Stimulated activated CD4-positive, alpha-beta T cell treated with anti-CD3 and anti-CD28 coated beads, Interleukin-12 subunit alpha, Interleukin-12 subunit beta, amount 100 ng/mL, for 24 hours (primary cell): ENCODE measurements around the gene CLIC2.

Experiments used
- DNase-seq, 2 experiments: peaks; one replicate each; pipeline ENCODE4 v3.0.0-alpha.2; 2020; ENCODE audit warnings: low read depth in 2 of 2

Gene CLIC2

DNA sequence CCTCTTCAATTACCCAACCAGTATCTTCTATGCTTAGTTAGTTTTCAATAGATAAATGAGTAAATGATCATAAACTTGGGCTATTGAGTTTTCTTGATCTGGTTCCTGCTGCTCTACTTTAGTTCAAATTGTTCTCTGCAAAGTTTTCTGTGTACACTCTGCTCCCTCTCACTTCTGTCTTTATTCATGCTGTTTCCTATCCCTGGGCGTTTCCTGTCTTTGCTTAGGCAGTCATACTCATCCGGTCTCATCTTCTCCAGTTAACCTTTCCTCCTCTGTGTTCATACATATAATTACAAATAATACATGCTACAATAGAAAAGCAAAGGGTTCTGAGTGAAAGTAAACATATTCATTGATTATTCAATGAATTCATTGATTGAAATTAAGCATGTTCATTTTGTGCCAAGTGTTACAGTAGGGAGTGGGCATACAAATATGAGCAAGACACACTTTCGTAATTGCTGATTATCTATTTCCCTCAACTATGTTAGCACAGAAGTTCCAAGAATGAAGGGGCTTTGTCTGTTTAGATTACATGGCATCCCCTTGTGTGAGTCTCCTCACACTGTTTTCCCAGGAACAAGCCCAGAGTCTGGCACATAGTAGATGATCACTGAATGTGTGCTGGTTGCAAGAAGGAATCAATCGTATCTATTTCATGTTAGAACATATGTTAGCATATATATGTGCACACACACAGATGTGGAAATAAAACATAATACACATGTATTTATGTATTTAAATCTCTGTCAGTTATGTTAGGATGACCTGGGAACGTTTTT, 71.3 kb downstream of the CLIC2 start:
- no peak for DNase-seq

DNA sequence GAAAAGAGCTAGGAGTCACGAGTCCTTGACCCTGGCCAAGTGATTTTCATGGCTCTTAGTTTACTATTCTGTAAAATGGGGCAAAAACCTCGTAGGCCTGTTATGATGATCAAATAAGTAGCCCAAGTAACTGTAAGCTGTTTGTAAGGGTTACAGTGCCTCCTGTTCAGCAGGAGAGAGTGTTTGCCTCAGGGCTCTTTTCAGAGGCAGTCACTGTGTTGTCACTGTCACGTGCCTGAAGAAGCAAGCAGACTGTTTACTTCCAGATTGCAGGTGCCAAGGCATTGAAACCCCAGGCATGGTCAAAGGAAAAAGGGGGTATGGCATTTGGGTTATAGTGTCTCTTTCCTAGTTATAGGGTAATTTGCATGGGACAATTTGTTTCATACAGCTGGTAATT, 74.7 kb downstream of the CLIC2 start:
- no peak for DNase-seq

DNA sequence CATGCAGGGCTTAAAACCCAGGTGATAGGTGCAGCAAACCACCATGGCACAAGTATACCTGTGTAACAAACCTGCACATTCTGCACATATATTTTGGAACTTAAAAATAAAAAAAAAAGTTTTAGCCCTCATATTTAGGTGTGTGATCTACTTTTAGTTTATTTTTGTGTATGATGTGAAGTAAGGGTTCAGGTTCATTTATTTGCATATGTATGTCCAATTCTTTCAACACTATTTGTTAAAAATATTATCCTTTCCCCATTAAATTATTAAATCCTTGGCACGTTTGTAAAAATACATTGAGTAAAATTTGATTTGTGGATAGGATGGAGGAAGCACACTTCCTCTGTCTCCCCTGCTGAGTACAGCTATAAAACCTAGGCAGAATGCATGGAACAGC, 83.0 kb downstream of the CLIC2 start:
- DNase-seq: no peak

DNA sequence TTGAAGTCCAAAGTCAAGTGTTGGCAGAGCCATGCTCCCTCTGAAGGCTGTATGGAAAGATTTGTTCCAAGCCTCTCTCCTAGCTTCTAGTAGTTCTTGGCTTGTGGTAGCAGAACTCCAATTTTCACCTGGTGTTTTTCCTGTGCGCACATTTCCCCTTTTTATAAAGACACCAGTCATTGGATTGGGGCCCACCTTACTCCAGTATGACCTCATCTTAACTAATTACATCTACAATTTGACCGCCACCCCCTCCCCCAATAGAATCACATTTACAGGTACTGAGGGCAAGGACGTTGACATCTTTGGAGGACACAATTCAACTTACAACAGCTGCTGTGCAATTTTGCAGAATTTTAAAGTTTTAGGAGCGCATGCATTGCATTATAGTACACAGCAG, 86.9 kb downstream of the CLIC2 start:
- no peak for DNase-seq

DNA sequence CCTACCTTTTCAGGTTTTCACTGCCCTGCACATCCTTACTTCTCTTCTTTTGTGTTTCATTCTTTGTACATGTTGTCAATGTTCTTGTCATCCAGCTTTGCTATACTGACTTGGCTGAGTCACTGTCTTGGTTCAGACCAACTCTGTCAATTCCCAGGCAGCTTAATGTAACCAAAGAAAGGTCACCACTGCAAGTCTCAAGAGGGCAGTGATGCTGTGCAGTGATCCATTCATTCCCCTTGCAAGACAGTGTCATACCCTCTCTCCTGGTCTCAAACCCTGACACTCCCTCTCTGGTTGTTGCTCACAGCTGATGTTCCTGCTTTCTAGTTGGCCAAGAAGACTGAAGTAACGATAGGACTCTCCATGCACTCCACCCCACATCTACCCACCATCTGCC, 87.7 kb downstream of the CLIC2 start:
- no peak for DNase-seq

DNA sequence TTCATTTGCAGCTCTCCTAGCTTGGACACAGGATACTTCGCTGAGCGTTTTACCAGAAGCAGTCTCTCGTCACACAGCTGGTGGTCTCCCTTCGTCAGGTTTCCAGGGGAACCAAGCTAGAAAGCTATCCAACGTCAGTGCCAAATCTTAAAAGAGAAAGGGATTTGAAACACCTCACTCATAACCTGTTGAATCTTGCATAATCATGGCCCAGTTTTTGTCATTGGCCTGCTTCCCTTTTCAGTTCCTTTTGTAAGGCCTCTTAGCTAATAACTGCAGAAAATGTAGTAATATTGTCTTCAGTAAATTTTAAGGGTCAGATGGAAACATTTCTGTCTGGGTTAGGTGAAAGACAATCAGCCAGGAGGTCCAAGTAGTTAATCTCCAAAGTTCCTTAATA, 92.1 kb downstream of the CLIC2 start:
- DNase-seq: no peak

DNA sequence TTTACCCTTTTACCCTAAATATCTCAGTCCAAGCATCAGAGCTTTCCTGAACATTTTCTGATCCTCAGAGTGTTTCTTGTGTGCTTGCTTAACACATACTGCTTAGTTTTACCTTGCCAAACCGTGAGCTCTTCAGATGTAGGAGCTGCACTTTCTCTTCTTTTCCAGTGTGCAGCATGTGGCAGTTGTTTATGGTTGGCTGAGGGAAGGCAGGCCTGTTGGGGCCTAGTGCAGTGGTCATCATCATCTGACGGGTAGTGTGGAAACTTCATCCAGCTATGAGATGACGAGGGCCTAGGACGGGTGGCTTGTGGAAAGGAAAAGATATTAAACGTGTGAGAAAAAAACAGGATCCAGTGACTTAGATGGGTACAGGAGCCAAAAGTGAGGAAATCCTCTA, 96.7 kb downstream of the CLIC2 start:
- DNase-seq: no peak

DNA sequence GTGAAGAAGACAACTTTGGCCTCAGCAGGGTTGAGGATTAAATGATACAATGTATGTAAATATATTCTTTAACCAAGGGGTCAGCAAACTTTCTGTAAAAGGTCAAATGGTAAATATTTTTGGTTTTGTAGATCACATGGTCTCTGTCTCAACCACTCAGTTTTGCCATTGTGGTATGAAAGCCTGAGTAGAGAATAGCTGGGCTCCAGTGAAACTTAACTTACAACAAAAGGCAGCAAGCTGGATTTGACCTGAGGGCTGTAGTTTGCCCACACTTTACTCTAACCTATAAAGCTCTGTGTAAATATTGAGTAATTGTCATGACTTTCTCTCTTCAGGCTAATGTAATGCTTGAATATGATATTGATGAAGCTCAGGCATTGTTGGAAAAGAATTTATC, 98.5 kb downstream of the CLIC2 start:
- no peak for DNase-seq

DNA sequence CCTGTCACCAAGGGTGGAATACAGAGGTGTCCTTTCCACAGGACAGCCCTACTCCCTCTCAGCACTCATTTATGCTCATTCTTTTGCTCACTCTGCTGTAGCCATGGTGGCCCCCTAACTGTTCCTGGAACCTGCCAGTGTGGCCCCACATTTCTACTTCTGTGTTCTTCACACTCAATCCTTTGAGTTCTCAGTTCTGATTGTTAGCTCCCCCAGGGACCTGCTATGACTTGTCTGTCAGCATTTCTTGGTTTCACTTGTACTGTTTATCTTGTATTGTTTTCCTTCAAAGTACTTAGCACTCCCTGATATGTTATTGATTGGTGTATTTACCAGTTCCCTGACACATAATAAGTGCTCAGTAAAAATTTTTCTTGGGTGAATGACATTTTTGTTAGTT, 103.3 kb downstream of the CLIC2 start:
- no peak for DNase-seq
